Left ventricle myocardium inferior (tissue), 1 donor: ENCODE results near the gene SCAMP5. TPM values are rescaled to one million over a fixed set of nuclear protein-coding genes. Genes with fewer than 3 reads are reported as not detected.

Source experiments
- DNase-seq: peaks from one replicate; pipeline ENCODE4 v3.0.0-alpha.2; 2020
- H3K27ac ChIP-seq: fragments of 200-600 bp; replicated peaks from 2 replicates; pipeline ENCODE4 v1.8.0; 2021
- H3K27me3 ChIP-seq: fragments of 200-600 bp; 2 replicates; pipeline ENCODE4 v1.8.0; 2021; ENCODE audit warnings: low read depth
- H3K36me3 ChIP-seq: fragments of 200-600 bp; 2 replicates; pipeline ENCODE4 v1.8.0; 2021
- H3K4me1 ChIP-seq: fragments of 200-600 bp; 2 replicates; pipeline ENCODE4 v1.8.0; 2021
- H3K4me3 ChIP-seq: fragments of 200-600 bp; 2 replicates; pipeline ENCODE4 v1.8.0; 2021; ENCODE audit warnings: mild to moderate bottlenecking, moderate library complexity
- H3K9me3 ChIP-seq: fragments of 200-600 bp; replicated peaks from 2 replicates; pipeline ENCODE4 v1.8.0; 2021
- CTCF ChIP-seq: fragments of 200-600 bp; IDR thresholded peaks from 2 replicates; pipeline ENCODE4 v1.8.0; 2021; ENCODE audit warnings: antibody characterized with exemption, mild to moderate bottlenecking, borderline replicate concordance
- intact Hi-C: fragments of 100-400 bp; cut with micrococcal nuclease; formaldehyde crosslinking; loops from one replicate; pipeline ENCODE4 v1.11.0; 2022
- total RNA-seq: library from RNA; stranded (reverse); fragmentation: NEBNext Ultra II Directional; extraction: Animal tissue kit (Norgen Biotek cat#: 25700); gene quantifications from one replicate; pipeline ENCODE4 v1.2.1, GENCODE V29; 2021
- donor health status: DM: no; HTN: yes; CAD: no; lungs with severe emphysema.

The SCAMP5 gene
- total RNA-seq, 1 donor from 2014 or later: 3.0 TPM

- Histone ChIP-seq H3K27ac (no peak overlapping the region), H3K27me3 (no peaks in the 10 kb centered on the region), H3K4me3 (no peak overlapping the region), H3K36me3 (no peaks in the 10 kb centered on the region), H3K4me1 (no peaks in the 10 kb centered on the region), H3K9me3 (no peaks in the 10 kb centered on the region)
- no peak for TF ChIP-seq CTCF
- DNase-seq: no peak
- intact Hi-C loops: no loop called here
Observed at GRCh38 chr15:75007216-75007615, 11.9 kb downstream of the SCAMP5 start.

GRCh38 chr15:75008221-75008625 lies 12.9 kb downstream of the SCAMP5 start:
- Histone ChIP-seq H3K9me3 (no peaks in the 10 kb centered on the region), H3K36me3 (no peaks in the 10 kb centered on the region), H3K27ac (peak overlapping the region; percentile 33), H3K4me1 (no peaks in the 10 kb centered on the region), H3K27me3 (no peaks in the 10 kb centered on the region), H3K4me3 (no peak overlapping the region)
- intact Hi-C loops: no loop called here
- DNase-seq: no peak
- no peak for TF ChIP-seq CTCF

GRCh38 chr15:75008629-75009326 lies 13.4 kb downstream of the SCAMP5 start:
- H3K4me1 ChIP-seq: no peaks in the 10 kb centered on the region
- H3K4me3 ChIP-seq: no peak overlapping the region
- H3K27ac ChIP-seq: peak overlapping the region; percentile 33
- TF ChIP-seq CTCF: no peak
- no peak for DNase-seq
- no peaks in the 10 kb centered on the region for H3K9me3 ChIP-seq
- intact Hi-C loops: no loop called here
- H3K36me3 ChIP-seq: no peaks in the 10 kb centered on the region
- no peaks in the 10 kb centered on the region for H3K27me3 ChIP-seq

GRCh38 chr15:75016431-75016830 lies 21.1 kb downstream of the SCAMP5 start:
- Histone ChIP-seq H3K36me3 (no peaks in the 10 kb centered on the region), H3K4me1 (no peaks in the 10 kb centered on the region), H3K27me3 (no peaks in the 10 kb centered on the region), H3K27ac (no peak overlapping the region), H3K4me3 (no peak overlapping the region), H3K9me3 (no peaks in the 10 kb centered on the region)
- intact Hi-C loops: no loop called here
- TF ChIP-seq CTCF: no peak
- no peak for DNase-seq

GRCh38 chr15:75019916-75020315 lies 24.6 kb downstream of the SCAMP5 start:
- no peaks in the 10 kb centered on the region for H3K9me3 ChIP-seq
- no peaks in the 10 kb centered on the region for H3K27me3 ChIP-seq
- no peak for TF ChIP-seq CTCF
- H3K4me3 ChIP-seq: no peak overlapping the region
- H3K4me1 ChIP-seq: peaks cover 20% of the 10 kb centered on the region
- intact Hi-C loops: no loop called here
- no peak for DNase-seq
- H3K36me3 ChIP-seq: no peaks in the 10 kb centered on the region
- H3K27ac ChIP-seq: no peak overlapping the region
